Psoas muscle (tissue), 8 donors: ENCODE results near the gene CTBP2. TPM values are rescaled to one million over a fixed set of nuclear protein-coding genes. Genes with fewer than 3 reads are reported as not detected.

ENCODE experiments used
- ATAC-seq, 4 donors: fragments of 200-7000 bp; cut with Tn5 transposase; one replicate each; pipeline ENCODE4 v1.9.1; 2020; ENCODE audit warnings: moderate library complexity in 3 of 4, mild to moderate bottlenecking in 2 of 4
- DNase-seq, 2 donors: peaks; one replicate each; pipeline ENCODE4 v3.0.0-alpha.2; 2020
- H3K27ac ChIP-seq: fragments of 200-600 bp; one replicate; pipeline ENCODE4 v1.8.0; 2022
- H3K27me3 ChIP-seq, 3 donors: fragments of 200-600 bp in 1 of 3; one replicate each; pipeline versions ENCODE4 v1.6.1 to v1.8.0; 2013 to 2022; ENCODE audit warnings: low read length in 2 of 3, mild to moderate bottlenecking in 2 of 3, moderate library complexity in 1 of 3; ENCODE audit not compliant: insufficient read depth in 3 of 3
- H3K36me3 ChIP-seq, 2 donors: fragments of 200-600 bp in 1 of 2; one replicate each; pipeline versions ENCODE4 v1.6.1 to v1.8.0; 2013 to 2022; ENCODE audit warnings: low read depth in 1 of 2, mild to moderate bottlenecking in 1 of 2, moderate library complexity in 1 of 2; ENCODE audit not compliant: insufficient read depth in 1 of 2
- H3K4me1 ChIP-seq: fragments of 200-600 bp; one replicate; pipeline ENCODE4 v1.8.0; 2022
- H3K4me3 ChIP-seq: fragments of 200-600 bp; one replicate; pipeline ENCODE4 v1.8.0; 2022; ENCODE audit warnings: mild to moderate bottlenecking
- H3K9me3 ChIP-seq: fragments of 200-600 bp; one replicate; pipeline ENCODE4 v1.8.0; 2022
- CTCF ChIP-seq: fragments of 200-600 bp; IDR thresholded peaks from one replicate; pipeline ENCODE4 v1.8.0; 2022; ENCODE audit warnings: antibody characterized with exemption
- WGBS, 3 donors: extraction: QIAGEN DNeasy Blood & Tissue Kit; methylation state at CpG; one replicate each; pipeline versions ENCODE4 v1.1.6 to v1.1.7; 2013; 5-methylcytosine and 5-hydroxymethylcytosine counted together
- intact Hi-C, 2 donors: fragments of 100-400 bp; cut with DNase I; formaldehyde crosslinking; loops; one replicate each; pipeline versions ENCODE4 v1.11.0 to v1.14.2; 2022
- polyA plus RNA-seq, 3 donors: library from polyadenylated mRNA; stranded (reverse); fragments of 200-250 nt; gene quantifications; one replicate each; pipeline ENCODE4 v1.2.3, GENCODE V29; 2013
- total RNA-seq, 4 donors: library from RNA; stranded (reverse); fragmentation: NEBNext Ultra II Directional in 2 of 4; extraction: Animal tissue kit (Norgen Biotek cat#: 25700) in 2 of 4; gene quantifications; one replicate each; pipeline versions ENCODE4 v1.2.1 to v1.2.4, GENCODE V29; 2021 to 2023
- donor health status: healthy with polysubstance abuse.
- donor health status: DM: no; HTN: no; CAD: no; lungs with moderate emphysema.
- donor health status: Bipolar disorder and iron deficiency.
- donor health status: healthy.
- donor health status: DM: yes; HTN: yes; CAD: no.
- donor health status: DM: no; HTN: no; CAD: no.
- donor health status: DM: no; HTN: no; CAD: no.
- donor health status: DM: yes; HTN: yes; CAD: no.

Gene CTBP2
- total and polyA plus RNA-seq, 7 donors, result 14.7 to 49.8 (median 33.0) TPM

GRCh38 chr10:125093199-125093973, 67.0 kb downstream of the CTBP2 start:
- intact Hi-C loops, result no loop called here
- DNase-seq (peak; percentile 74 to 87), ATAC-seq (peak; percentile 81 to 89 (median 86))
- Histone ChIP-seq H3K27ac (peak overlapping the region; percentile 80), H3K36me3 (no peaks in the 10 kb centered on the region), H3K4me3 (peak overlapping the region; percentile 50), H3K9me3 (no peaks in the 10 kb centered on the region), H3K27me3 (no peaks in the 10 kb centered on the region), H3K4me1 (peaks cover 79% of the 10 kb centered on the region)
- TF ChIP-seq CTCF, result no peak
- WGBS, 3 donors, result 12 to 30% (median 25%) methylated on average over 17 of the region's 17 CpGs

GRCh38 chr10:125092564-125093031, 67.8 kb downstream of the CTBP2 start:
- Histone ChIP-seq H3K4me3 (no peak overlapping the region), H3K27me3 (no peaks in the 10 kb centered on the region), H3K9me3 (no peaks in the 10 kb centered on the region), H3K36me3 (no peaks in the 10 kb centered on the region), H3K4me1 (peaks cover 79% of the 10 kb centered on the region), H3K27ac (peak overlapping the region; percentile 80)
- WGBS, 3 donors, result 63 to 88% (median 67%) methylated on average over 17 of the region's 17 CpGs
- TF ChIP-seq CTCF, result no peak
- DNase-seq (peak; percentile 41 to 68), ATAC-seq (peak; percentile 19 to 57 (median 46))
- intact Hi-C loops, result no loop called here

GRCh38 chr10:125091891-125092290, 68.5 kb downstream of the CTBP2 start:
- Histone ChIP-seq H3K27me3 (no peaks in the 10 kb centered on the region), H3K4me3 (no peak overlapping the region), H3K27ac (peak overlapping the region; percentile 80), H3K36me3 (no peaks in the 10 kb centered on the region), H3K9me3 (no peaks in the 10 kb centered on the region), H3K4me1 (peaks cover 73% of the 10 kb centered on the region)
- ATAC-seq, result no peak
- DNase-seq, result no peak
- no peak for TF ChIP-seq CTCF
- intact Hi-C loops, result no loop called here

GRCh38 chr10:125089469-125089868, 70.9 kb downstream of the CTBP2 start:
- no peak overlapping the region for H3K4me3 ChIP-seq
- DNase-seq (peak in 1 of 2 donors; percentile 45), ATAC-seq (no peak)
- no peak overlapping the region for H3K27ac ChIP-seq
- H3K36me3 ChIP-seq, result no peaks in the 10 kb centered on the region
- H3K27me3 ChIP-seq, result no peaks in the 10 kb centered on the region
- H3K9me3 ChIP-seq, result no peaks in the 10 kb centered on the region
- intact Hi-C loops, result no loop called here
- TF ChIP-seq CTCF, result no peak
- WGBS, 3 donors, result 15 to 51% (median 18%) methylated on average over 2 of the region's 2 CpGs
- H3K4me1 ChIP-seq, result peaks cover 79% of the 10 kb centered on the region

GRCh38 chr10:125087897-125088215, 72.5 kb downstream of the CTBP2 start:
- Histone ChIP-seq H3K36me3 (no peaks in the 10 kb centered on the region), H3K4me3 (no peak overlapping the region), H3K9me3 (no peaks in the 10 kb centered on the region), H3K27ac (peak overlapping the region; percentile 27), H3K4me1 (peaks cover 77% of the 10 kb centered on the region), H3K27me3 (no peaks in the 10 kb centered on the region)
- intact Hi-C loops, result no loop called here
- ATAC-seq (no peak), DNase-seq (peak in 1 of 2 donors; percentile 26)
- WGBS, 3 donors, result 81 to 87% (median 85%) methylated on average over 10 of the region's 10 CpGs
- TF ChIP-seq CTCF, result no peak
